Stimulated activated CD4-positive, alpha-beta T cell treated with anti-CD3 and anti-CD28 coated beads, Interleukin-1b, Interleukin-23, amount 100 ng/mL, for 1 hour (primary cell): Measurements from ENCODE around the gene BCL6.
A peak's percentile ranks its signal among the peaks of the same experiment; 100 is the strongest.

Source experiments
- DNase-seq, 2 donors: peaks; one replicate each; pipeline ENCODE4 v3.0.0-alpha.2; 2020; ENCODE audit warnings: low read depth in 2 of 2

BCL6 gene

DNA sequence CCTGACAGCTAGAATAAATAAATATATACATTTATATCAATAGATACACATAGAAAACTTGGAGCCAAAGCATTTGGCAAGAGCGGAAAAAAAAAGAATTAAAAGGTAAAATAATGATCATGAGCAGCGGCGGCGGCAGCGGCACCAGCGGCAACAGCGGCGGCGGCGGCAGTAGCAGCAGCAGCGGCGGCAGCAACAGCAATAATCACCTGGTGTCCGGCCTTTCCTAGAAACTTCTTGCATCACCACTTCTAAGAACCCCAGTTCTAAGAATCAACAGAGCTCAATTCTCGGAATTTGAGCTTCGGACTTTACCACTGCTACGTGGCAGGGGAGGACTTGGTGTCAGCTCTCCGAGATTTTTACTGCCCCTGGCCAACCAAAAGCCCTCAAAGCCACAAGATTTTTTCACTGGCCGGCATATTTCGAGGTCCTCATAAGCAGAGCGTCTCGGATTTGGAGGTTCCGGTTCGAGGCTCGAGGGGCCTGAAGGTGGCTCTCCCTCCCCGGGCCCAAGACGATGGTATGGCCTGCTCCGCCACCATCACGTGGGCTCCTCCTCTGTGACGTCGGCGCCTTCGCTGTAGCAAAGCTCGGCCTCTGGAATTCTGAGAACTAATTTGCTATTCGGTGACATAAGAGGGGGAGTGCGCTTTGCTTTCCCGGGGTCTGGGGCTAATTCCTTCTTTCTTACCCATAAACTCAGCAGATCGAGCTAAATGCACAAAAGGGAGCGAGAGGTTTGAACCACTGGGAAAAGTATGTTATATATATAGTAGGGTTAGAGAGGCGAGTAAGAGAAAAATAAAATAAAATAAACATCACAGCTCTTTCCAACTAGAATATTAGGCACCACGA is at the start of gene BCL6:
Gene BCL6, minus strand, starts transcription at position 268 of the 858 bp plus-strand sequence. CDS start 11,775 bp downstream, outside the sequence.
- DNase-seq, result peak; percentile 48 to 60

DNA sequence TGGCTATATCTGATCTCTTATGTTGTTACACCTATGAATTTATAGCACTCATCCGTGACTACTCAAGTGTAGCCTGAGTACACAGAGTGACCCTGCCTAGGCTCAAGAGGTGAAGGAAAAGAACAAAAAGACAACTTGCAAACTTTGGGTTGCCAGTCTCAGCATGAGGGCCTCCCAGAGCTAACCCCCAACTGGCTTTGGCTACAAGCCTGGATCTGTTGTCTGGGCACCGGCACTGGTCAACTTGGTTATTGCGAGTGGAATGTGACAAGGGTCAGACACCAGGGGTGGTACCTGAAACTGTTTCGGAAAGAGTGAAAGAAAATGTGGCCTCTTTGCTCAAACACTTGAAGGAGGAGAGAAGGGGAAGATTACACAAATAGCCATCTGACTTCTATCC is 49.5 kb upstream of the BCL6 start:
- no peak for DNase-seq

DNA sequence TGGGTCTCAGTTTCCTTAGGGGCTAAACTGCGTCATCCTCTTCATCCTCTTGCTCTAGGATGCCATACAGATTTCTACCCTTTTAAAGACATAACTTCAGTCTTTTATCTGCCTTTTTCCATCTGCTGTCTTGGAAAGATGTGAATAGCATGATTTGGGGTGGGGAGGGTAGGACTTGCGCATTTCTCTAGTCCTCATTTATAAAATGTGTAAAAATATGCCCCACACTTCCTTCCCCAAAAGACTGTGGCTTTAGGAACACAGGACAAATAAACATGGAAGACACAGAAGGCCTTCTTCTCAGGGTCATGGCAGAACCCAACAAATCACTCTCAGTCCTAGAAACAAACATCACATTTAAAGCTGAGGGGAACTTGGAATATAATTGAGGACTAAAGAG is 48.4 kb upstream of the BCL6 start:
- DNase-seq, result no peak

DNA sequence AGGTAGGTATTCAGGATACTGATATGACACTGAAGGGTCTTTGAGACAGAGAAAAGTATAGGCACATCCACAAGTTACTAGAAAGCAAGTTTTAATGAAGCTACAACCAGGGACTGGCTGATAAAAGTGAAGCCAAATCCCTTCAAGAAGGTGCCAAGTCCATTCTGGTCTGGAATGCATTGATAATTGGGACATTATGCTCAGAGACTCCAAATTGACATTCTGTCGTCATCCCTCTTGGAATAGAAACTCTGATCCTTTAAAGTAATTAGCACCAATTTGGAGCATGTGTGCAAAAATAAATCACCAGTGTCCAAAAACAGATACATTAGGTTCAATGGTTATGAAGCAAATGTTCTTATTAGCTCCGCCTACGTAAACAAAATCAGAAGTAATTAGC is 47.3 kb upstream of the BCL6 start:
- DNase-seq, result no peak

DNA sequence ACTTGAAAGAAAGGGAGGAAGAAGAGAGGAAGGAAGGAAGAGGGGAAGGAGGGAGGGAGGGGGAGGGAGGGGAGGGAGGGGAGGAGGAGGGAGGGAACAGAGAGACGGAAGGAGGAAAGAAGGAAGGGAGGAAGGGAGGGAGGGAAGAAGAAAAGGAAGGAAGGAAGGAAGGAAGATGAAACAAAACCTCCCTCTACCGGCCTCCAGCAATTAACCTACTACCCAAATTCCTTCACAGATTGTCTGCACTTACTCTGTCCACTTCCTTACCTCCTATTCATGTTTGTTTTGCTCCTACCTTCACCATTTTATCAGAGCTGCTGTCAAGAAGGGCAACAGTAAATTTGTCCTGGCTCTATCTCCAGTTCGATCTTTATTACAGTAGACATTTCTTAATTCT is 44.6 kb upstream of the BCL6 start:
- DNase-seq, result no peak

GRCh38 chr3:187788984-187789857 is 44.0 kb upstream of the BCL6 start:
- no peak for DNase-seq

- DNase-seq, result no peak
Measured at GRCh38 chr3:187783098-187783497, 37.8 kb upstream of the BCL6 start.

GRCh38 chr3:187782006-187782405 is 36.7 kb upstream of the BCL6 start:
- no peak for DNase-seq

DNA sequence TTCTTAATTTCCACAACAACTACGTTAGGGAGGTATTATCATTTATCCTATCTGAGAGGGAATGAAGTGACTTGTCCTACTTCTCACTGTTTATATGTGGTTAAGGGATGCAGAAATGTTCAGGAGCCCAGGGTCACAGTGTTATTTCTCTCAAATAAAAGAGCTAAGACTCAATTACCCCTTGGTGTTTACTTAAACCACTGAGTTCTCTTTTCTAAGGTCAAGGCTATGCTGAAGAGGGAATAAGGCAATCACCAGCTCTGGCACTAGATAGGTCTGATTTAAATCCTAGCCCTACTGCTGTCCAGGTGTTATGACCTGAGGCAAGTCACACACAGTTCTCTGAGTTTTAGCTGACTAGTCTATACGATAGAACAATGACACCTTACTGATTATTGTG is 35.7 kb upstream of the BCL6 start:
- DNase-seq, result no peak

- DNase-seq, result no peak
Measured at GRCh38 chr3:187778726-187779125, 33.5 kb upstream of the BCL6 start.

DNA sequence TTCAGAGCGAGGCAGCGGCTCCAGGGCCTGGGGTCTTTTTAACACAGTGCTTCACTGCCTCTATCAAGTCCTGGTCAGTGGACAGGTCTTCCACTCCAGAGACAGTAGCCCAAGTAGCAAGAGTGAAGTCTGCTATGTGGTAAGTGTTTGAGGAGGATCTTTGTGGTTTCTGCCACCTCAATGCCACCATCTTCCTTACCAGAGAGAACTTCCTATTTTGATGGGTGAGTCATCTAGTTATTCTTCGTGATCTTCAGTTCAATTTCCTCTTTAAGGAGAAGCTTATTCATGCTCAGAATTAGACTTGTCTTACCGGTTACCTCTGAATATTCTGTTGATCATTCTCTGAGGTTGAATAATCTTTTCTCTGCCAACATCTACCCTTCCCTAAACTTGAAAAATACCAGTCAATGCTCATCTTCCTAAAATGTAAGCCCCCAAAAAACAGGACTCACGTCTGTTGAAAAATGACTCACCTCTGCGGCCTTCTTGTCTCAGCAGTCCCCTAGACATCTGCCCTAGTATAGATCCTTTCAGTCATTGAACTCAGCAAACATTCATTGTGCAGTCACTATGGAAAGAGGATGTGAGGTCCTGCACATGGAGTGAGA is 32.2 kb upstream of the BCL6 start:
- DNase-seq, result no peak

DNA sequence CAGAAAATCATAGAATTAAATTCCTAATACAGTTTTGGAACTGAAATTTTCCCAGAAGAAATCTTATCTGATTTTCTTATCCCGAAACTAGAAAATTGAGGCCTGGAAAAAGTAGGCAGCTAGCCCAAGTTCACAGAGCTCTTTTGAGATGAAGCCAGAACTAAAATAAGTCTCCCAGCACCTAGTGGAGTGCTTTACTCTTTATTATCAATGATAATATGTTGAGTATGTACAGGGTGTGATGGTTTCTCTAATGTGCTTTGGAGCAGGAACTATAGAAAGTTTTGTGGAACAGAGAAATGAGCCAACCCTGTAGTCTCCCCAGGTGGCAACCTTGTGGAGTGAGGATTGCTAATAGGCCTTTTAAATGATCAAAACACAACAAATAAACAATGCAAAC is 30.3 kb upstream of the BCL6 start:
- DNase-seq, result no peak

DNA sequence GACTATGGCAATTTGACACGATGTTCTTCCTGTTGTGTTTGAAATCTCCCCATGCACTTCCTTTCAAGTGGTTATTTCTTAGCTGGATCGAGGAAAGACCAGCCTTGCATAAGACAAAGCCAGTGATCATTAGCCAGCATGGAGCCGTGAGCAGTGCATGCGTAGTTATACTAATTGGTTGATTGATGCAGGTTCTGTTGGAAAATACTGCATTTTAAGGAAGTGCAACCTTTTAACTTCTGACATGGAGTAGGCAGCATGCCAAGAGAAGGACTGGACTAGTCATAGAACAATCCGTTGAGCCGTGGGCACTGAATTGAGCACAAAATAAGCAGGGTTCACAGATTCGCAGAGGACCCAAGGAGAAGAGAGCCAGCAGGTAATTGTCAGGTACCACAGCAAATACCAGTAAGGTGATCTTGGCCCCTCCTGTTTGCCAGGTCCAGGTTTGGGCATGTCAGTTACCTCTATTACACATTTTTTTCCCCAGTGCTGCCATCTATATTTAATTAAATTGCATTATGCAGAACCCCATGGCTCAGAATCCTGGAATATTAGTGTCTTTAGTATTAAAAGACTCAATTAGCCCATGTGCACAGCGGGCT is 29.0 kb upstream of the BCL6 start:
- no peak for DNase-seq

DNA sequence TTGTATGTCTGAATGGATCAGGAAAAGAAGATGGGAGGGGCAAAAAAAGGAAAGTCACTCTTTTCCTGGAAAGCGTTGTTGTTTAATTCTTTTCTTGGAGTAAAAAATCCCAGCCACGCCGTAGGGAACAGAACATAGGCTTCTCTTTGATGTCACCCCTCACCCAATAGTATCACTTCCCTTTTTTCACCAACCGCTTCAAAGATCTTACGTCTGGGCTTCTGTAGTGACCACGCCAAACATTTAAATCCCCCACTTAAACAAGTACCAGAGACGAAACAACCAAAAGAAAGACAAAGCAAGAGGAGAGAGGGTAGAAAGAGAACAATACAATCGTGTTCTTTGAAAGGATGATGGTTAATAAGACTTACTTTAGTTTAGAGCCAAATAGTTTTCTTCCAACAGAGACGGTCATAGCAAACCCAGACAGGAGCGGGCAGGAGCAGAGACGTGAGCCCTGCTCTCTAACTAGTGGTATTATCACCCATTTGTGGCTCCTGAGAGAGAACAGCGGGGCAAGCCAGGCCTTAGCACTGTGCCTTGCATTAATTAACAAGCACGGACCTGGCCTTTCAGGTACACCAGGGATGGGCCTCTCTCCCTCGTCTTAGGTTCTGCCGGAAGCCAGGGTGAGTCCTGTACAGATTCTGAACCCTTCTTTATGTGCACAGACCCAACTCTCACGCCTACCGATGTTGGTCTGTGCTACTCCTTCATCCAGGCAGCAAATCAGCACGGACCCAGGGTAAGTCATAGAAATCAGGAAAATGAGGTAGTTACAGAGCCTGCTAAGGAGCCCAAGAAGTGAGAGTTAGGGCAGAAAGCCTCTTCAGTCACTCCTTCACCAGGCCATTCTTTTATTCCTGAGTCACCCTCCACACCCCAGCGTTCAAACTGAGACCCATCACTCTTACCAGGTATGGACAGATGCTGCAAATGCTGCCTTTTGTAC is 28.2 kb upstream of the BCL6 start:
- no peak for DNase-seq

GRCh38 chr3:187770224-187770623 is 25.0 kb upstream of the BCL6 start:
- DNase-seq, result no peak

GRCh38 chr3:187769771-187770170 is 24.5 kb upstream of the BCL6 start:
- DNase-seq, result no peak

GRCh38 chr3:187767266-187768012 is 22.2 kb upstream of the BCL6 start:
- no peak for DNase-seq

DNA sequence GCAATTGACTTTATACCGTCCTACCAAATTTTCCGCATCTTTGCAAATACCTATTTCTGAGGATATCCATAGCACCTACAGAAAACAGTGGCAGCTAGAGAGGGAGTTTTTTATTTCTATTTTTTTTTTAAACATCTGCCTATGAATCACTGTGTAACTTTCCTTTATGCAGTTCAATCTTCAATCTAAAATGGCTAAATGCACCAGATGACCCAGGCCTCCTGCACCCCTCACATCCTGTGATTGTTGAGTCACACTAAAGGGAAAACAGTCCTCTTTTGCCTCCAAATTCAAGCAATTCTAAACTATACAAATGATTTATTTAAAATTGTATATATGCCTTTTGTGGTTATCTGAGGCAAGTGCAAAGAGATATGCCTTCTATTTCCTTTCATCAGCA is 20.1 kb upstream of the BCL6 start:
- no peak for DNase-seq

GRCh38 chr3:187763850-187764648 is 18.8 kb upstream of the BCL6 start:
- no peak for DNase-seq
